ENCODE data around the gene ITIH4. TPM values are rescaled to one million over a fixed set of nuclear protein-coding genes. Genes with fewer than 3 reads are reported as not detected.

Gene ITIH4
- total and polyA plus RNA-seq, 9 of the 15 experiments (the other 6 are each of a cell fraction or from before 2014, with no cell fraction given), result 0.09 to 0.62 (median 0.20) TPM; not detected in 6

DNA sequence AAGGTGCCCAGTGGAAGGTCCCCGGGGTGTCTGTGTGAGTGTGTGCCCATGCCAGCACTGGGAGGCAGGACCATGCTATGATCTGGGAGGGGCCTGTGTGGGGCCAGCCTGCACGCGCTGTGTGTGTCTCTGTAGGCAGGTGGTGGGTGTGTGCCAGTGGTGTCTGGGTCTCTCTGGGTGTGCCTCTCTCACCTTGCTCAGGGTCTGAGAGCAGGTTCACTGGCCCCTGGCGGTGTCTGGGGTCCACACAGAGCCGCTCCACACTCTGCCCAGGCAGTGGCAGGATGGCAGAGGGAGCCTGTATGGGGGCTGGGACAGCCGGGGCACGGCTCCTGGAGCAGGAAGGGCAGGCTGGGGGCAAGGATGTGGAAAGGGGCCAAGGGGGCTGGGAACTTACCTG is 12.6 kb downstream of the ITIH4 start:
- intact Hi-C loops (cut with micrococcal nuclease) (no loop called here), in situ Hi-C loops (cut with MboI) (no loop called here)
- ChIA-PET CTCF (ENCODE audit: low intra/inter-chr PET ratio) (no interaction called here), POLR2A (no interaction called here)
- Histone ChIP-seq H3K4me1 (replicated peaks in 1 of 2; ENCODE audit: control insufficient read depth in 2 of 2, insufficient read depth in 2 of 2, low read length in 2 of 2) (peaks cover 0 to 5% of the 10 kb centered on the region in 2 experiments; a peak in 2 of 5 replicates), H3K9me3 (replicated peaks; ENCODE audit: control insufficient read depth, insufficient read depth, low read depth, low read length) (no peaks in the 10 kb centered on the region), H3K36me3 (ENCODE audit: control insufficient read depth, insufficient read depth, low read length) (no peaks in the 10 kb centered on the region), H2AFZ (ENCODE audit: low read depth, low read length) (no peak overlapping the region), H3K79me2 (ENCODE audit: control insufficient read depth, insufficient read depth, low read length) (no peaks in the 10 kb centered on the region), H3K27ac (ENCODE audit: extremely low read depth, low read depth, low read length) (no peak overlapping the region), H3K4me3 (no peak overlapping the region), H3K4me2 (ENCODE audit: insufficient read depth, low read length) (no peak overlapping the region), H4K20me1 (replicated peaks; ENCODE audit: control insufficient read depth, insufficient read depth, low read length) (no peaks in the 10 kb centered on the region; the same call in 1 of the 2 replicates), H3K9me1 (ENCODE audit: control insufficient read depth, insufficient read depth, low read length) (no peaks in the 10 kb centered on the region), H3K27me3 (ENCODE audit: control insufficient read depth in 2 of 2, insufficient read depth in 2 of 2, low read length in 2 of 2) (peaks cover 0 to 47% of the 10 kb centered on the region in 2 experiments; a peak in 3 of 5 replicates), H3K9ac (ENCODE audit: insufficient read depth in 1 of 2, low read depth in 2 of 2, low read length in 2 of 2) (no peak overlapping the region)
- BruUV-seq (replicated peaks), result no TSS peak
- 3% methylated on average over 5 of the region's 7 CpGs for WGBS (ENCODE audit: insufficient coverage, low coverage, missing lambda C conversion rate)
- DNase-seq (ENCODE audit: extremely low read depth in 1 of 4, low spot score in 3 of 4) (no peak), FAIRE-seq (no peak), ATAC-seq (no peak)
- no peak for TF ChIP-seq HMG20B (CRISPR knock-in tag; IDR thresholded peaks at IDR 0.05)
- TF ChIP-seq, protein P1, sequence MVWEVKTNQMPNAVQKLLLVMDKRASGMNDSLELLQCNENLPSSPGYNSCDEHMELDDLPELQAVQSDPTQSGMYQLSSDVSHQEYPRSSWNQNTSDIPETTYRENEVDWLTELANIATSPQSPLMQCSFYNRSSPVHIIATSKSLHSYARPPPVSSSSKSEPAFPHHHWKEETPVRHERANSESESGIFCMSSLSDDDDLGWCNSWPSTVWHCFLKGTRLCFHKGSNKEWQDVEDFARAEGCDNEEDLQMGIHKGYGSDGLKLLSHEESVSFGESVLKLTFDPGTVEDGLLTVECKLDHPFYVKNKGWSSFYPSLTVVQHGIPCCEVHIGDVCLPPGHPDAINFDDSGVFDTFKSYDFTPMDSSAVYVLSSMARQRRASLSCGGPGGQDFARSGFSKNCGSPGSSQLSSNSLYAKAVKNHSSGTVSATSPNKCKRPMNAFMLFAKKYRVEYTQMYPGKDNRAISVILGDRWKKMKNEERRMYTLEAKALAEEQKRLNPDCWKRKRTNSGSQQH (CRISPR knock-in tag; IDR thresholded peaks at IDR 0.05), result no peak
- no peak for TF ChIP-seq MYC (IDR thresholded peaks at IDR 0.05; ENCODE audit: low read depth, low read length)
- TF ChIP-seq MYC (CRISPR knock-in tag; IDR thresholded peaks at IDR 0.05; ENCODE audit: borderline replicate concordance, low read depth), result no peak
- TF ChIP-seq, protein P2, sequence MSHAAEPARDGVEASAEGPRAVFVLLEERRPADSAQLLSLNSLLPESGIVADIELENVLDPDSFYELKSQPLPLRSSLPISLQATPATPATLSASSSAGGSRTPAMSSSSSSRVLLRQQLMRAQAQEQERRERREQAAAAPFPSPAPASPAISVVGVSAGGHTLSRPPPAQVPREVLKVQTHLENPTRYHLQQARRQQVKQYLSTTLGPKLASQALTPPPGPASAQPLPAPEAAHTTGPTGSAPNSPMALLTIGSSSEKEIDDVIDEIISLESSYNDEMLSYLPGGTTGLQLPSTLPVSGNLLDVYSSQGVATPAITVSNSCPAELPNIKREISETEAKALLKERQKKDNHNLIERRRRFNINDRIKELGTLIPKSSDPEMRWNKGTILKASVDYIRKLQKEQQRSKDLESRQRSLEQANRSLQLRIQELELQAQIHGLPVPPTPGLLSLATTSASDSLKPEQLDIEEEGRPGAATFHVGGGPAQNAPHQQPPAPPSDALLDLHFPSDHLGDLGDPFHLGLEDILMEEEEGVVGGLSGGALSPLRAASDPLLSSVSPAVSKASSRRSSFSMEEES (CRISPR knock-in tag; IDR thresholded peaks at IDR 0.05), result no peak
- no peak for TF ChIP-seq HDAC2 (IDR thresholded peaks at IDR 0.05)
- TF ChIP-seq, protein P3, sequence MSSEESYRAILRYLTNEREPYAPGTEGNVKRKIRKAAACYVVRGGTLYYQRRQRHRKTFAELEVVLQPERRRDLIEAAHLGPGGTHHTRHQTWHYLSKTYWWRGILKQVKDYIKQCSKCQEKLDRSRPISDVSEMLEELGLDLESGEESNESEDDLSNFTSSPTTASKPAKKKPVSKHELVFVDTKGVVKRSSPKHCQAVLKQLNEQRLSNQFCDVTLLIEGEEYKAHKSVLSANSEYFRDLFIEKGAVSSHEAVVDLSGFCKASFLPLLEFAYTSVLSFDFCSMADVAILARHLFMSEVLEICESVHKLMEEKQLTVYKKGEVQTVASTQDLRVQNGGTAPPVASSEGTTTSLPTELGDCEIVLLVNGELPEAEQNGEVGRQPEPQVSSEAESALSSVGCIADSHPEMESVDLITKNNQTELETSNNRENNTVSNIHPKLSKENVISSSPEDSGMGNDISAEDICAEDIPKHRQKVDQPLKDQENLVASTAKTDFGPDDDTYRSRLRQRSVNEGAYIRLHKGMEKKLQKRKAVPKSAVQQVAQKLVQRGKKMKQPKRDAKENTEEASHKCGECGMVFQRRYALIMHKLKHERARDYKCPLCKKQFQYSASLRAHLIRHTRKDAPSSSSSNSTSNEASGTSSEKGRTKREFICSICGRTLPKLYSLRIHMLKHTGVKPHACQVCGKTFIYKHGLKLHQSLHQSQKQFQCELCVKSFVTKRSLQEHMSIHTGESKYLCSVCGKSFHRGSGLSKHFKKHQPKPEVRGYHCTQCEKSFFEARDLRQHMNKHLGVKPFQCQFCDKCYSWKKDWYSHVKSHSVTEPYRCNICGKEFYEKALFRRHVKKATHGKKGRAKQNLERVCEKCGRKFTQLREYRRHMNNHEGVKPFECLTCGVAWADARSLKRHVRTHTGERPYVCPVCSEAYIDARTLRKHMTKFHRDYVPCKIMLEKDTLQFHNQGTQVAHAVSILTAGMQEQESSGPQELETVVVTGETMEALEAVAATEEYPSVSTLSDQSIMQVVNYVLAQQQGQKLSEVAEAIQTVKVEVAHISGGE (CRISPR knock-in tag; IDR thresholded peaks at IDR 0.05), result no peak
- TF ChIP-seq KHSRP (IDR thresholded peaks at IDR 0.05), result no peak
- no peak for TF ChIP-seq ATF1 (CRISPR knock-in tag; IDR thresholded peaks at IDR 0.05)
- no peak for TF ChIP-seq ATF1 (tag; IDR thresholded peaks at IDR 0.05)
- TF ChIP-seq, protein P4, sequence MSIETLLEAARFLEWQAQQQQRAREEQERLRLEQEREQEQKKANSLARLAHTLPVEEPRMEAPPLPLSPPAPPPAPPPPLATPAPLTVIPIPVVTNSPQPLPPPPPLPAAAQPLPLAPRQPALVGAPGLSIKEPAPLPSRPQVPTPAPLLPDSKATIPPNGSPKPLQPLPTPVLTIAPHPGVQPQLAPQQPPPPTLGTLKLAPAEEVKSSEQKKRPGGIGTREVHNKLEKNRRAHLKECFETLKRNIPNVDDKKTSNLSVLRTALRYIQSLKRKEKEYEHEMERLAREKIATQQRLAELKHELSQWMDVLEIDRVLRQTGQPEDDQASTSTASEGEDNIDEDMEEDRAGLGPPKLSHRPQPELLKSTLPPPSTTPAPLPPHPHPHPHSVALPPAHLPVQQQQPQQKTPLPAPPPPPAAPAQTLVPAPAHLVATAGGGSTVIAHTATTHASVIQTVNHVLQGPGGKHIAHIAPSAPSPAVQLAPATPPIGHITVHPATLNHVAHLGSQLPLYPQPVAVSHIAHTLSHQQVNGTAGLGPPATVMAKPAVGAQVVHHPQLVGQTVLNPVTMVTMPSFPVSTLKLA (conservative IDR thresholded peaks at IDR 0.05), result no peak
- no peak for TF ChIP-seq PPARD (CRISPR knock-in tag; IDR thresholded peaks at IDR 0.05)
- TF ChIP-seq ZNF239 (CRISPR knock-in tag; IDR thresholded peaks at IDR 0.05), result no peak
- no peak for TF ChIP-seq KDM5B (IDR thresholded peaks at IDR 0.05; ENCODE audit: insufficient replicate concordance, low read depth, low read length)
- no peak for TF ChIP-seq LARP7 (IDR thresholded peaks at IDR 0.05)

All from K562 (cell line).